IMR-90 (cell line): ENCODE results near the gene SERBP1. TPM values are rescaled to one million over a fixed set of nuclear protein-coding genes. Genes with fewer than 3 reads are reported as not detected.

Source experiments
- ATAC-seq: fragments of 200-7000 bp; cut with Tn5 transposase; 2 replicates; pipeline ENCODE4 v1.9.1; 2020; ENCODE audit warnings: low read depth, mild to moderate bottlenecking, moderate library complexity
- BruUV-seq: library from RNA; stranded (reverse); fragments of 400-500 nt; replicated peaks from 2 replicates; lab custom pipeline; 2021; lab: Mats Ljungman, UMichigan
- CTCF ChIA-PET: fragments of 300-600 bp; formaldehyde crosslinking; extraction: SDS; loops from one replicate; lab custom pipeline; 2021; ENCODE audit warnings: antibody characterized with exemption; lab: Yijun Ruan, JAX
- POLR2A ChIA-PET: fragments of 300-600 bp; sonication (Branson Sonifier 250); formaldehyde crosslinking; loops from one replicate; lab custom pipeline; 2022; ENCODE audit warnings: antibody characterized with exemption; ENCODE audit not compliant: unreplicated experiment; lab: Charles Lee
- DNase-seq: peaks from one replicate; pipeline ENCODE4 v3.0.0; 2013
- H2AFZ ChIP-seq: replicated peaks from 2 replicates; pipeline ENCODE3; 2013; ENCODE audit warnings: low read length, mild to moderate bottlenecking; ENCODE audit not compliant: poor library complexity
- H2AK5ac ChIP-seq: 2 replicates; pipeline ENCODE4 v1.6.1; 2013; ENCODE audit warnings: low read depth, low read length, inconsistent platforms
- H2AK9ac ChIP-seq: replicated peaks from 2 replicates; pipeline ENCODE3; 2013; ENCODE audit warnings: mild to moderate bottlenecking, low read depth, low read length, moderate library complexity; ENCODE audit not compliant: poor library complexity
- H2BK120ac ChIP-seq: 2 replicates; pipeline ENCODE4 v1.6.1; 2013; ENCODE audit warnings: low read depth, low read length, inconsistent platforms
- H2BK15ac ChIP-seq: 3 replicates; pipeline ENCODE4 v1.6.1; 2013; ENCODE audit warnings: low read depth, low read length, inconsistent platforms
- H2BK20ac ChIP-seq: 2 replicates; pipeline ENCODE4 v1.6.1; 2013; ENCODE audit warnings: low read depth, mild to moderate bottlenecking, inconsistent platforms, low read length, moderate library complexity
- H2BK5ac ChIP-seq: 2 replicates; pipeline ENCODE4 v1.6.1; 2013; ENCODE audit warnings: mild to moderate bottlenecking, low read depth, low read length, inconsistent platforms; ENCODE audit not compliant: poor library complexity, severe bottlenecking
- H3K14ac ChIP-seq: replicated peaks from 2 replicates; pipeline ENCODE4 v1.6.1; 2013; ENCODE audit warnings: low read depth, low read length, inconsistent platforms
- H3K18ac ChIP-seq: 2 replicates; pipeline ENCODE4 v1.6.1; 2013; ENCODE audit warnings: low read depth, low read length, control low read depth
- H3K23ac ChIP-seq: 2 replicates; pipeline ENCODE4 v1.6.1; 2013; ENCODE audit warnings: low read depth, low read length, inconsistent platforms
- H3K27ac ChIP-seq: 2 replicates; pipeline ENCODE4 v1.5.1; 2013; ENCODE audit warnings: mild to moderate bottlenecking, control low read depth, low read length; ENCODE audit not compliant: insufficient read depth
- H3K27me3 ChIP-seq: 2 replicates; pipeline ENCODE4 v1.6.1; 2013; ENCODE audit warnings: low read length; ENCODE audit not compliant: control insufficient read depth, insufficient read depth
- H3K36me3 ChIP-seq: 2 replicates; pipeline ENCODE4 v1.6.1; 2013; ENCODE audit warnings: low read length, mixed read lengths; ENCODE audit not compliant: control insufficient read depth, insufficient read depth
- H3K4ac ChIP-seq: 2 replicates; pipeline ENCODE4 v1.6.1; 2013; ENCODE audit warnings: low read depth, low read length, inconsistent platforms
- H3K4me1 ChIP-seq: 2 replicates; pipeline ENCODE4 v1.6.1; 2013; ENCODE audit warnings: low read length, mixed read lengths; ENCODE audit not compliant: control insufficient read depth, insufficient read depth
- H3K4me2 ChIP-seq: 2 replicates; pipeline ENCODE4 v1.6.1; 2013; ENCODE audit warnings: low read depth, mild to moderate bottlenecking, control low read depth, low read length, moderate library complexity
- H3K4me3 ChIP-seq: 2 replicates; pipeline ENCODE4 v1.5.1; 2013; ENCODE audit warnings: low read depth, mild to moderate bottlenecking, control low read depth, low read length, moderate library complexity; ENCODE audit not compliant: insufficient read depth
- H3K56ac ChIP-seq: 2 replicates; pipeline ENCODE4 v1.6.1; 2013; ENCODE audit warnings: low read length, inconsistent platforms; ENCODE audit not compliant: insufficient read depth; ENCODE audit errors: extremely low read depth
- H3K79me1 ChIP-seq, 2 experiments: 2 replicates each; pipeline ENCODE4 v1.6.1; 2013; ENCODE audit warnings: low read length in 2 of 2, inconsistent platforms in 1 of 2, low read depth in 1 of 2
- H3K9ac ChIP-seq: 2 replicates; pipeline ENCODE4 v1.6.1; 2013; ENCODE audit warnings: low read depth, low read length, control low read depth
- H3K9me1 ChIP-seq: 2 replicates; pipeline ENCODE4 v1.6.1; 2013; ENCODE audit warnings: low read length, inconsistent platforms; ENCODE audit not compliant: insufficient read depth
- H3K9me3 ChIP-seq: 2 replicates; pipeline ENCODE4 v1.6.1; 2013; ENCODE audit warnings: low read length; ENCODE audit not compliant: control insufficient read depth, insufficient read depth
- H4K20me1 ChIP-seq: 2 replicates; pipeline ENCODE4 v1.6.1; 2013; ENCODE audit warnings: low read length, inconsistent platforms; ENCODE audit not compliant: insufficient read depth
- H4K5ac ChIP-seq: 2 replicates; pipeline ENCODE4 v1.6.1; 2013; ENCODE audit warnings: mild to moderate bottlenecking, low read depth, low read length, control low read depth
- H4K8ac ChIP-seq, 2 experiments: 2 replicates each; pipeline ENCODE4 v1.6.1; 2013; ENCODE audit warnings: low read depth in 2 of 2, low read length in 2 of 2, control low read depth in 1 of 2, inconsistent platforms in 1 of 2
- H4K91ac ChIP-seq: 2 replicates; pipeline ENCODE4 v1.6.1; 2013; ENCODE audit warnings: low read depth, low read length, inconsistent platforms; ENCODE audit not compliant: insufficient read depth
- BHLHE40 ChIP-seq: fragments of 150-350 bp; IDR thresholded peaks from 2 replicates; pipeline ENCODE4 v1.6.1; 2016; ENCODE audit warnings: mild to moderate bottlenecking, low read depth, low read length
- CEBPB ChIP-seq: IDR thresholded peaks from 2 replicates; pipeline ENCODE4 v1.6.1; 2012; ENCODE audit warnings: low read depth, low read length, improper control_type of control experiment
- CHD1 ChIP-seq: IDR thresholded peaks from 2 replicates; pipeline ENCODE4 v1.6.1; 2012; ENCODE audit warnings: low read depth, low read length, improper control_type of control experiment
- MAZ ChIP-seq: IDR thresholded peaks from 2 replicates; pipeline ENCODE4 v1.6.1; 2012; ENCODE audit warnings: low read depth, mild to moderate bottlenecking, low read length, improper control_type of control experiment, moderate library complexity, borderline replicate concordance
- MXI1 ChIP-seq: IDR thresholded peaks from 2 replicates; pipeline ENCODE4 v1.6.1; 2012; ENCODE audit warnings: low read depth, mild to moderate bottlenecking, low read length, moderate library complexity, borderline replicate concordance
- NFE2L2 ChIP-seq: fragments of 150-350 bp; IDR thresholded peaks from 2 replicates; pipeline ENCODE4 v1.6.1; 2016; ENCODE audit warnings: low read depth, mild to moderate bottlenecking, low read length
- POLR2A ChIP-seq: IDR thresholded peaks from 2 replicates; pipeline ENCODE4 v1.6.1; 2012; ENCODE audit warnings: mild to moderate bottlenecking, low read depth, low read length
- RAD21 ChIP-seq: IDR thresholded peaks from 2 replicates; pipeline ENCODE4 v1.6.1; 2012; ENCODE audit warnings: low read length, improper control_type of control experiment
- RCOR1 ChIP-seq: IDR thresholded peaks from 2 replicates; pipeline ENCODE4 v1.6.1; 2012; ENCODE audit warnings: mild to moderate bottlenecking, low read length, improper control_type of control experiment; ENCODE audit not compliant: insufficient replicate concordance
- RFX5 ChIP-seq: IDR thresholded peaks from 2 replicates; pipeline ENCODE4 v1.8.0; 2012; ENCODE audit warnings: low read depth, mild to moderate bottlenecking, low read length, moderate library complexity
- WGBS, 2 experiments: methylation state at CpG; one replicate each; pipeline versions ENCODE4 v1.1.5 to v1.1.7; 2013; ENCODE audit warnings: missing lambda C conversion rate in 2 of 2; ENCODE audit not compliant: insufficient read length in 1 of 2; ENCODE audit errors: extremely low coverage in 2 of 2; 5-methylcytosine and 5-hydroxymethylcytosine counted together
- dilution Hi-C: fragments of 300-500 bp; cut with HindIII; formaldehyde crosslinking; loops from one replicate; pipeline ENCODE4 v1.14.3; 2018; ENCODE audit warnings: low sequenced_read_pairs; ENCODE audit not compliant: unreplicated experiment
- in situ Hi-C: fragments of 300-500 bp; cut with MboI; formaldehyde crosslinking; loops from 3 replicates; pipeline ENCODE4 v1.14.3; 2019; ENCODE audit warnings: low sequenced_read_pairs, inconsistent platforms, mixed read lengths
- intact Hi-C: fragments of 100-400 bp; cut with micrococcal nuclease; formaldehyde crosslinking; loops from 2 replicates; pipeline ENCODE4 v1.10.0; 2022
- polyA plus RNA-seq, 3 experiments: library from polyadenylated mRNA; depleted of rRNA; stranded (reverse); fragments of >200 nt; gene quantifications; 2 replicates each; pipeline ENCODE4 v1.2.3, GENCODE V29; 2012; ENCODE audit warnings: low replicate concordance in 1 of 3
- total RNA-seq: library from RNA; depleted of rRNA; stranded (reverse); fragments of >200 nt; gene quantifications from 2 replicates; pipeline ENCODE4 v1.2.3, GENCODE V29; 2012
- TF ChIP-seq, protein P1 (sequence below): fragments of 150-350 bp; IDR thresholded peaks from 2 replicates; pipeline ENCODE4 v1.6.1; 2017; ENCODE audit warnings: mild to moderate bottlenecking, antibody characterized with exemption, low read length, low read depth
- TF ChIP-seq, protein P2 (sequence below): fragments of 150-350 bp; IDR thresholded peaks from 2 replicates; pipeline ENCODE4 v1.6.1; 2016; ENCODE audit warnings: low read depth, mild to moderate bottlenecking, low read length, moderate library complexity, borderline replicate concordance
- TF ChIP-seq, protein P3 (sequence below): conservative IDR thresholded peaks from 2 replicates; pipeline ENCODE4 v1.5.1; 2012; ENCODE audit warnings: mild to moderate bottlenecking, low read depth, low read length, improper control_type of control experiment

SERBP1 gene
- total and polyA plus RNA-seq, 2 of the 4 experiments (the other 2 are of a cell fraction), result 94.1 to 153 TPM

DNA sequence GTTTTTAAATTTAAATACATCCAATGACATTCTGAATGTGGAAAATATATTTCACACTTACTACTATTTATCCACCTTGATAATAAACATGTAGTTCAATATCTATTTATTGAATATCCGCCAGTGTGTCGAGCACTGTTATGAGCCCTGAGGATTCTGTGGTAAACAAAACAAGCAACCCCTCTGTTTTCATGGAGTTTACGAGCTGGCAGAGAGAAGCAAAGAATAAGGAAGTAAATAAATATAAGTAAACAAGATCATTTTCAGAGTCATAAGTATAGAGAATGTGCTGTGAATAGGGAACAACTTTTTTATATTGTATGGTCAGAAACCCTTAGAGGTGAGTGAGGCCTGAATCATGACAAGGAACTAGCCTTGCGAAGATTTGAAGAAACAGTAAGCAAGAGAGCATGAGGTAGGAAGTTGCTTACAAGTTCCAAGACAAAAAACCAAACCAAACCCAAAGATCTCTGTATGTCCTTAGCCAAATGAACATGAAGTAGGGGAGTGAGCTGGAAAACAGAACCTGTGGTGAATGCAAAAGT lies 6.4 kb upstream of the SERBP1 start:
- H3K23ac ChIP-seq, result no peak overlapping the region
- WGBS, 2 experiments, result no CpG with 5 or more reads among the region's 4 CpGs
- H2BK15ac ChIP-seq, result no peak overlapping the region
- no peaks in the 10 kb centered on the region for H3K9me3 ChIP-seq
- ChIA-PET CTCF (interaction anchor here (0.6 to 0.7 kb wide), 3 partner anchors 10 to 68 kb away, joined by 3 to 5 read pairs (median 5); no protein-coding TSS in a partner anchor), POLR2A (no interaction called here)
- in situ Hi-C loops (no loop called here), dilution Hi-C loops (no loop called here), intact Hi-C loops (no loop called here)
- TF ChIP-seq POLR2A (no peak), MXI1 (no peak), CHD1 (no peak), NFE2L2 (no peak), BHLHE40 (no peak), MAZ (no peak), RAD21 (no peak), CEBPB (no peak), RFX5 (no peak), RCOR1 (no peak)
- TF ChIP-seq, protein P1, sequence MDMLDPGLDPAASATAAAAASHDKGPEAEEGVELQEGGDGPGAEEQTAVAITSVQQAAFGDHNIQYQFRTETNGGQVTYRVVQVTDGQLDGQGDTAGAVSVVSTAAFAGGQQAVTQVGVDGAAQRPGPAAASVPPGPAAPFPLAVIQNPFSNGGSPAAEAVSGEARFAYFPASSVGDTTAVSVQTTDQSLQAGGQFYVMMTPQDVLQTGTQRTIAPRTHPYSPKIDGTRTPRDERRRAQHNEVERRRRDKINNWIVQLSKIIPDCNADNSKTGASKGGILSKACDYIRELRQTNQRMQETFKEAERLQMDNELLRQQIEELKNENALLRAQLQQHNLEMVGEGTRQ, result no peak
- TF ChIP-seq, protein P2, sequence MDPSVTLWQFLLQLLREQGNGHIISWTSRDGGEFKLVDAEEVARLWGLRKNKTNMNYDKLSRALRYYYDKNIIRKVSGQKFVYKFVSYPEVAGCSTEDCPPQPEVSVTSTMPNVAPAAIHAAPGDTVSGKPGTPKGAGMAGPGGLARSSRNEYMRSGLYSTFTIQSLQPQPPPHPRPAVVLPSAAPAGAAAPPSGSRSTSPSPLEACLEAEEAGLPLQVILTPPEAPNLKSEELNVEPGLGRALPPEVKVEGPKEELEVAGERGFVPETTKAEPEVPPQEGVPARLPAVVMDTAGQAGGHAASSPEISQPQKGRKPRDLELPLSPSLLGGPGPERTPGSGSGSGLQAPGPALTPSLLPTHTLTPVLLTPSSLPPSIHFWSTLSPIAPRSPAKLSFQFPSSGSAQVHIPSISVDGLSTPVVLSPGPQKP, result no peak
- TF ChIP-seq, protein P3, sequence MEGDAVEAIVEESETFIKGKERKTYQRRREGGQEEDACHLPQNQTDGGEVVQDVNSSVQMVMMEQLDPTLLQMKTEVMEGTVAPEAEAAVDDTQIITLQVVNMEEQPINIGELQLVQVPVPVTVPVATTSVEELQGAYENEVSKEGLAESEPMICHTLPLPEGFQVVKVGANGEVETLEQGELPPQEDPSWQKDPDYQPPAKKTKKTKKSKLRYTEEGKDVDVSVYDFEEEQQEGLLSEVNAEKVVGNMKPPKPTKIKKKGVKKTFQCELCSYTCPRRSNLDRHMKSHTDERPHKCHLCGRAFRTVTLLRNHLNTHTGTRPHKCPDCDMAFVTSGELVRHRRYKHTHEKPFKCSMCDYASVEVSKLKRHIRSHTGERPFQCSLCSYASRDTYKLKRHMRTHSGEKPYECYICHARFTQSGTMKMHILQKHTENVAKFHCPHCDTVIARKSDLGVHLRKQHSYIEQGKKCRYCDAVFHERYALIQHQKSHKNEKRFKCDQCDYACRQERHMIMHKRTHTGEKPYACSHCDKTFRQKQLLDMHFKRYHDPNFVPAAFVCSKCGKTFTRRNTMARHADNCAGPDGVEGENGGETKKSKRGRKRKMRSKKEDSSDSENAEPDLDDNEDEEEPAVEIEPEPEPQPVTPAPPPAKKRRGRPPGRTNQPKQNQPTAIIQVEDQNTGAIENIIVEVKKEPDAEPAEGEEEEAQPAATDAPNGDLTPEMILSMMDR, result no peak
- no peak overlapping the region for H4K5ac ChIP-seq
- no peaks in the 10 kb centered on the region for H3K27me3 ChIP-seq
- no peak overlapping the region for H4K8ac ChIP-seq
- no peak overlapping the region for H2BK5ac ChIP-seq
- no peak overlapping the region for H2AK5ac ChIP-seq
- H3K56ac ChIP-seq, result no peak overlapping the region
- H3K36me3 ChIP-seq, result no peaks in the 10 kb centered on the region
- H3K9me1 ChIP-seq, result no peaks in the 10 kb centered on the region; the same call in 1 of the 2 replicates
- no TSS peak for BruUV-seq
- no peak overlapping the region for H3K4ac ChIP-seq
- H3K14ac ChIP-seq, result no peak overlapping the region
- no peak for ATAC-seq
- no peak overlapping the region for H4K91ac ChIP-seq
- H4K20me1 ChIP-seq, result no peaks in the 10 kb centered on the region
- no peak overlapping the region for H2BK120ac ChIP-seq
- H3K79me1 ChIP-seq, result no peaks in the 10 kb centered on the region
- no peak overlapping the region for H2BK20ac ChIP-seq
- H3K27ac ChIP-seq, result no peak overlapping the region
- no peak overlapping the region for H2AFZ ChIP-seq
- no peak overlapping the region for H3K18ac ChIP-seq
- no peak overlapping the region for H3K4me2 ChIP-seq
- no peak overlapping the region for H3K9ac ChIP-seq
- H3K4me3 ChIP-seq, result no peak overlapping the region
- H2AK9ac ChIP-seq, result no peak overlapping the region
- H3K4me1 ChIP-seq, result no peaks in the 10 kb centered on the region
- DNase-seq, result no peak
